GM12878 (cell line): Measurements from ENCODE around the gene TPGS1. TPM values are rescaled to one million over a fixed set of nuclear protein-coding genes. Genes with fewer than 3 reads are reported as not detected.

ENCODE experiments used
- ATAC-seq: fragments of 200-7000 bp; cut with Tn5 transposase; 3 replicates; pipeline ENCODE4 v1.9.1; 2020; ENCODE audit warnings: mild to moderate bottlenecking, moderate library complexity
- BruUV-seq: library from RNA; stranded (reverse); fragments of 400-500 nt; replicated peaks from 2 replicates; lab custom pipeline; 2021; lab: Mats Ljungman, UMichigan
- CTCF ChIA-PET: fragments of 300-600 bp; sonication (Branson Sonifier 250); formaldehyde crosslinking; extraction: SDS; loops from one replicate; lab custom pipeline; 2021; ENCODE audit warnings: inconsistent platforms; lab: Yijun Ruan, JAX
- POLR2A ChIA-PET: fragments of 350-600 bp; formaldehyde crosslinking; extraction: SDS; loops from one replicate; lab custom pipeline; 2021; ENCODE audit warnings: inconsistent platforms; lab: Charles Lee
- RAD21 ChIA-PET: fragments of 300-600 bp; sonication (Branson Sonifier 250); formaldehyde crosslinking; loops from one replicate; lab custom pipeline; 2023; ENCODE audit warnings: antibody characterized with exemption; ENCODE audit not compliant: unreplicated experiment; lab: Charles Lee
- SMC1A ChIA-PET: fragments of 300-600 bp; sonication (Branson Sonifier 250); formaldehyde crosslinking; loops from one replicate; lab custom pipeline; 2023; ENCODE audit not compliant: unreplicated experiment, uncharacterized antibody; lab: Charles Lee
- DNase-seq: peaks from one replicate; pipeline ENCODE4 v3.0.0-alpha.2; 2011; ENCODE audit warnings: low read depth, low spot score
- FAIRE-seq: peaks from 3 replicates; lab custom pipeline; 2011; peaks lifted over from hg19 to GRCh38; lab: Jason Lieb, UNC
- H2AFZ ChIP-seq: 2 replicates; pipeline ENCODE4 v1.6.0; 2011; ENCODE audit warnings: low read depth, low read length, control low read depth; ENCODE audit not compliant: control insufficient read depth
- H3K27ac ChIP-seq: 2 replicates; pipeline ENCODE4 v1.5.1; 2011; ENCODE audit warnings: control low read depth; ENCODE audit not compliant: control insufficient read depth, insufficient read depth
- H3K27me3 ChIP-seq, 2 experiments: replicated peaks in 1 of 2; 2 replicates each; pipeline versions ENCODE4 v1.6.0 to v1.6.1; 2011; ENCODE audit warnings: low read length in 1 of 2; ENCODE audit not compliant: control insufficient read depth in 2 of 2, insufficient read depth in 2 of 2
- H3K36me3 ChIP-seq, 2 experiments: 2 replicates each; pipeline ENCODE4 v1.5.1; 2011; ENCODE audit warnings: low read length in 1 of 2; ENCODE audit not compliant: control insufficient read depth in 2 of 2, insufficient read depth in 2 of 2
- H3K4me1 ChIP-seq: 2 replicates; pipeline ENCODE4 v1.6.1; 2011; ENCODE audit warnings: mild to moderate bottlenecking, low read length, moderate library complexity, mixed read lengths; ENCODE audit not compliant: control insufficient read depth, insufficient read depth
- H3K4me2 ChIP-seq: 2 replicates; pipeline ENCODE4 v1.6.0; 2011; ENCODE audit warnings: control low read depth; ENCODE audit not compliant: control insufficient read depth, insufficient read depth
- H3K4me3 ChIP-seq: fragments of 200-600 bp; sonication (generic); 2 replicates; pipeline ENCODE4 v1.5.1; 2016
- H3K79me2 ChIP-seq: 2 replicates; pipeline ENCODE4 v1.6.0; 2011; ENCODE audit warnings: low read length; ENCODE audit not compliant: control insufficient read depth, insufficient read depth
- H3K9ac ChIP-seq: 2 replicates; pipeline ENCODE4 v1.8.0; 2011; ENCODE audit warnings: low read length, control low read depth, mixed read lengths; ENCODE audit not compliant: control insufficient read depth, insufficient read depth
- H3K9me3 ChIP-seq: replicated peaks from 3 replicates; pipeline ENCODE4 v1.5.1; 2011; ENCODE audit warnings: mild to moderate bottlenecking, low read length; ENCODE audit not compliant: control insufficient read depth, insufficient read depth
- H4K20me1 ChIP-seq: 2 replicates; pipeline ENCODE4 v1.6.0; 2011; ENCODE audit not compliant: control insufficient read depth, insufficient read depth
- ESRRA ChIP-seq: IDR thresholded peaks from 2 replicates; pipeline ENCODE4 v1.6.1; 2012; ENCODE audit warnings: mild to moderate bottlenecking, low read length, improper control_type of control experiment
- NFIC ChIP-seq: IDR thresholded peaks from 2 replicates; pipeline ENCODE4 v1.6.1; 2012; ENCODE audit warnings: low read depth, mild to moderate bottlenecking, inconsistent platforms, low read length, moderate library complexity
- NKRF ChIP-seq: fragments of 450-650 bp; conservative IDR thresholded peaks from 2 replicates; pipeline ENCODE4 v1.6.1; 2017; ENCODE audit warnings: mild to moderate bottlenecking, moderate library complexity
- POLR2AphosphoS2 ChIP-seq: IDR thresholded peaks from 2 replicates; pipeline ENCODE4 v1.6.1; 2011; ENCODE audit warnings: low read depth, mild to moderate bottlenecking, low read length, improper control_type of control experiment, moderate library complexity
- SUZ12 ChIP-seq: fragments of 200-600 bp; sonication (generic); IDR thresholded peaks from one replicate; pipeline ENCODE4 v1.6.1; 2018; ENCODE audit warnings: antibody characterized with exemption, mild to moderate bottlenecking; ENCODE audit not compliant: unreplicated experiment
- TCF12 ChIP-seq: IDR thresholded peaks from 2 replicates; pipeline ENCODE4 v1.6.1; 2011; ENCODE audit warnings: low read depth, mild to moderate bottlenecking, low read length
- YY1 ChIP-seq: IDR thresholded peaks from 2 replicates; pipeline ENCODE4 v1.6.1; 2011; ENCODE audit warnings: low read depth, mild to moderate bottlenecking, low read length
- ZZZ3 ChIP-seq: IDR thresholded peaks from 2 replicates; pipeline ENCODE4 v1.6.1; 2011; ENCODE audit warnings: low read depth; ENCODE audit not compliant: control insufficient read depth, insufficient read length
- whole genome bisulfite sequencing: methylation state at CpG from one replicate; pipeline ENCODE4 v1.1.6; 2016; ENCODE audit warnings: low lambda C conversion rate; ENCODE audit not compliant: insufficient replicate concordance, insufficient coverage; ENCODE audit errors: missing lambda C conversion rate; 5-methylcytosine and 5-hydroxymethylcytosine counted together
- in situ Hi-C: fragments of 300-500 bp; cut with MboI; formaldehyde crosslinking; loops from 9 replicates; pipeline ENCODE4 v1.14.3; 2018; ENCODE audit warnings: mixed read lengths
- intact Hi-C: fragments of 100-400 bp; cut with micrococcal nuclease; formaldehyde crosslinking; loops from one replicate; pipeline ENCODE4 v1.14.2; 2022; ENCODE audit not compliant: unreplicated experiment
- polyA plus RNA-seq, 11 experiments: library from polyadenylated mRNA; depleted of rRNA in 4 of 11; unstranded in 6 of 11; stranded (reverse) in 5 of 11; fragments of >200 nt; fragmentation: Nextera tagmentation in 4 of 11; fragmentation: Illumina TruSeq in 1 of 11; extraction: Ambion mirVana in 4 of 11; extraction: Trizol in 1 of 11; gene quantifications; 1 replicate in 1 of 11; 2 replicates in 10 of 11; pipeline versions ENCODE4 v1.2.1 to v1.2.3, GENCODE V29; 2011 to 2016; ENCODE audit warnings: inconsistent platforms in 2 of 11, missing spikeins in 2 of 11, low read depth in 1 of 11
- total RNA-seq, 4 experiments: library from RNA; depleted of rRNA in 3 of 4; stranded (reverse); fragments of >200 nt in 3 of 4; fragmentation: Illumina TruSeq in 1 of 4; extraction: Trizol in 1 of 4; gene quantifications; 2 replicates each; pipeline versions ENCODE4 v1.2.1 to v1.2.3, GENCODE V29; 2013 to 2021

Gene TPGS1
- total and polyA plus RNA-seq, 10 of the 15 experiments (the other 5 are each of a cell fraction or from before 2014, with no cell fraction given), result 0.24 to 24.7 (median 7.7) TPM; not detected in 2

GRCh38 chr19:524062-524674, 16.9 kb downstream of the TPGS1 start:
- DNase-seq (no peak), FAIRE-seq (no peak), ATAC-seq (no peak)
- Histone ChIP-seq H4K20me1 (no peaks in the 10 kb centered on the region), H3K27me3 (no peaks in the 10 kb centered on the region), H3K27ac (no peak overlapping the region), H3K9ac (no peak overlapping the region), H3K4me3 (no peak overlapping the region), H3K4me1 (no peaks in the 10 kb centered on the region), H3K4me2 (no peak overlapping the region), H3K79me2 (no peaks in the 10 kb centered on the region), H2AFZ (no peak overlapping the region), H3K36me3 (no peaks in the 10 kb centered on the region), H3K9me3 (no peaks in the 10 kb centered on the region; the same call in 2 of the 3 replicates)
- WGBS, result 46% methylated on average over 16 of the region's 29 CpGs
- in situ Hi-C loops, result no loop called here
- no TSS peak for BruUV-seq
- ChIA-PET RAD21 (no interaction called here), POLR2A (interaction anchor here (0.7 kb wide), 1 partner anchor 159 kb away, joined by 3 read pairs; no protein-coding TSS in a partner anchor), SMC1A (no interaction called here), CTCF (interaction anchor here (1.0 kb wide), 1 partner anchor 14 kb away, joined by 4 read pairs; no protein-coding TSS in a partner anchor)
- TF ChIP-seq ESRRA (no peak), TCF12 (no peak), POLR2AphosphoS2 (no peak), YY1 (no peak), NKRF (no peak), NFIC (no peak), ZZZ3 (no peak), SUZ12 (no peak)
- intact Hi-C loops, result no loop called here
